ENCODE results near the gene ACTR8.

Gene ACTR8

GRCh38 chr3:53820084-53820483, 61.9 kb downstream of the ACTR8 start:
- DNase-seq (ENCODE audit: insufficient read length, low spot score), result no peak
- TF ChIP-seq CTCF (IDR thresholded peaks at IDR 0.05; ENCODE audit: insufficient read depth, missing control alignments), result no peak
- FAIRE-seq, result no peak

- DNase-seq (ENCODE audit: insufficient read length, low spot score) (no peak), FAIRE-seq (no peak)
- no peak for TF ChIP-seq CTCF (IDR thresholded peaks at IDR 0.05; ENCODE audit: insufficient read depth, missing control alignments)
Observed at GRCh38 chr3:53819163-53819868, 62.6 kb downstream of the ACTR8 start.

- FAIRE-seq, result no peak
- no peak for TF ChIP-seq CTCF (IDR thresholded peaks at IDR 0.05; ENCODE audit: insufficient read depth, missing control alignments)
- no peak for DNase-seq (ENCODE audit: insufficient read length, low spot score)
Observed at GRCh38 chr3:53818221-53819162, 63.5 kb downstream of the ACTR8 start.

- FAIRE-seq, result no peak
Observed at GRCh38 chr3:53817809-53818208, 64.1 kb downstream of the ACTR8 start.

GRCh38 chr3:53817211-53817610, 64.7 kb downstream of the ACTR8 start:
- TF ChIP-seq CTCF (IDR thresholded peaks at IDR 0.05; ENCODE audit: insufficient read depth, missing control alignments), result no peak
- DNase-seq (ENCODE audit: insufficient read length, low spot score) (no peak), FAIRE-seq (no peak)

More at GRCh38 chr3:53817809-53818208, 64.1 kb downstream of the ACTR8 start:
- no peak for TF ChIP-seq CTCF (IDR thresholded peaks at IDR 0.05; ENCODE audit: insufficient read depth, missing control alignments)
- DNase-seq (ENCODE audit: insufficient read length, low spot score), result no peak
